Endothelial cell of umbilical vein (primary cell): ENCODE measurements around the gene NINL. TPM values are rescaled to one million over a fixed set of nuclear protein-coding genes. Genes with fewer than 3 reads are reported as not detected.

ENCODE experiments used
- BruUV-seq: library from RNA; stranded (reverse); fragments of 400-500 nt; replicated peaks from 2 replicates; lab custom pipeline; 2021; lab: Mats Ljungman, UMichigan
- CTCF ChIA-PET: fragments of 300-600, 350-600 bp; sonication (Branson Sonifier 250); formaldehyde crosslinking; loops from one replicate; lab custom pipeline; 2021; ENCODE audit warnings: antibody characterized with exemption, inconsistent platforms; lab: Charles Lee
- POLR2A ChIA-PET: fragments of 300-600, 350-600 bp; sonication (Branson Sonifier 250); formaldehyde crosslinking; loops from one replicate; lab custom pipeline; 2021; ENCODE audit warnings: antibody characterized with exemption, inconsistent platforms; lab: Charles Lee
- DNase-seq: peaks from one replicate; pipeline ENCODE4 v3.0.0-alpha.2; 2011; ENCODE audit warnings: low read depth, low spot score
- FAIRE-seq: peaks from 2 replicates; lab custom pipeline; 2011; peaks lifted over from hg19 to GRCh38; lab: Jason Lieb, UNC
- H2AFZ ChIP-seq: 2 replicates; pipeline ENCODE4 v1.6.0; 2012; ENCODE audit warnings: low read depth, low read length, control low read depth, inconsistent platforms
- H3K27ac ChIP-seq: 2 replicates; pipeline ENCODE4 v1.5.1; 2011; ENCODE audit warnings: low read depth, mild to moderate bottlenecking, control low read depth, low read length, moderate library complexity; ENCODE audit not compliant: insufficient read depth
- H3K27me3 ChIP-seq, 2 experiments: 2 replicates each; pipeline versions ENCODE4 v1.6.0 to v1.6.1; 2011; ENCODE audit warnings: low read length in 2 of 2, mixed read lengths in 1 of 2; ENCODE audit not compliant: control insufficient read depth in 2 of 2, insufficient read depth in 2 of 2
- H3K36me3 ChIP-seq, 2 experiments: 2 replicates in 1 of 2; 3 replicates in 1 of 2; pipeline ENCODE4 v1.5.1; 2011; ENCODE audit warnings: low read length in 2 of 2, mild to moderate bottlenecking in 1 of 2, moderate library complexity in 1 of 2; ENCODE audit not compliant: control insufficient read depth in 2 of 2, insufficient read depth in 2 of 2; ENCODE audit errors: extremely low read depth in 1 of 2
- H3K4me1 ChIP-seq: 3 replicates; pipeline ENCODE4 v1.5.1; 2011; ENCODE audit warnings: mild to moderate bottlenecking, low read length; ENCODE audit not compliant: control insufficient read depth, insufficient read depth; ENCODE audit errors: extremely low read depth
- H3K4me2 ChIP-seq: 2 replicates; pipeline ENCODE4 v1.6.1; 2011; ENCODE audit warnings: low read length, control low read depth, mixed read lengths; ENCODE audit not compliant: insufficient read depth
- H3K4me3 ChIP-seq, 3 experiments: fragments of 200-600 bp in 1 of 3; sonication (generic), shearing (Covaris generic) in 1 of 3; replicated peaks in 1 of 3; 2 replicates each; pipeline ENCODE4 v1.5.1; 2011 to 2016; ENCODE audit warnings: control low read depth in 3 of 3, low read length in 3 of 3, mild to moderate bottlenecking in 2 of 3, inconsistent platforms in 1 of 3, low read depth in 1 of 3, moderate library complexity in 1 of 3; ENCODE audit not compliant: insufficient read depth in 1 of 3
- H3K79me2 ChIP-seq: 2 replicates; pipeline ENCODE4 v1.6.0; 2012; ENCODE audit warnings: low read length, inconsistent platforms; ENCODE audit not compliant: control insufficient read depth, insufficient read depth
- H3K9ac ChIP-seq: replicated peaks from 2 replicates; pipeline ENCODE3; 2011; ENCODE audit warnings: low read length, control low read depth; ENCODE audit not compliant: insufficient read depth; ENCODE audit errors: extremely low read depth
- H3K9me1 ChIP-seq: replicated peaks from 3 replicates; pipeline ENCODE4 v1.6.0; 2011; ENCODE audit warnings: mild to moderate bottlenecking, low read length; ENCODE audit not compliant: control insufficient read depth, insufficient read depth; ENCODE audit errors: extremely low read depth
- H3K9me3 ChIP-seq: replicated peaks from 2 replicates; pipeline ENCODE4 v1.5.1; 2012; ENCODE audit warnings: low read length, inconsistent platforms; ENCODE audit not compliant: control insufficient read depth, insufficient read depth
- H4K20me1 ChIP-seq: replicated peaks from 2 replicates; pipeline ENCODE3; 2011; ENCODE audit warnings: mild to moderate bottlenecking, low read length; ENCODE audit not compliant: control insufficient read depth, insufficient read depth; ENCODE audit errors: extremely low read depth
- CTCF ChIP-seq, 2 donors: IDR thresholded peaks; 1 replicate in 1 of 2; 2 replicates in 1 of 2; pipeline ENCODE4 v1.5.1; 2011; ENCODE audit warnings: low read length in 2 of 2, mild to moderate bottlenecking in 2 of 2, moderate library complexity in 2 of 2, control low read depth in 1 of 2, inconsistent platforms in 1 of 2, low read depth in 1 of 2; ENCODE audit not compliant: insufficient read depth in 1 of 2; ENCODE audit errors: extremely low read depth in 1 of 2
- EZH2 ChIP-seq: IDR thresholded peaks from 2 replicates; pipeline ENCODE4 v1.6.1; 2012; ENCODE audit warnings: borderline replicate concordance, low read depth, mild to moderate bottlenecking, moderate library complexity, low read length, inconsistent platforms; ENCODE audit not compliant: severe bottlenecking
- FOS ChIP-seq: IDR thresholded peaks from 2 replicates; pipeline ENCODE4 v1.6.1; 2011; ENCODE audit warnings: mild to moderate bottlenecking, low read length, moderate library complexity, borderline replicate concordance; ENCODE audit not compliant: insufficient read depth
- GATA2 ChIP-seq: IDR thresholded peaks from 2 replicates; pipeline ENCODE4 v1.7.0; 2011; ENCODE audit warnings: low read depth, mild to moderate bottlenecking, moderate library complexity, mixed read lengths, low read length; ENCODE audit not compliant: insufficient read length, insufficient read depth
- JUN ChIP-seq: IDR thresholded peaks from 2 replicates; pipeline ENCODE4 v1.6.1; 2011; ENCODE audit warnings: borderline replicate concordance, low read depth; ENCODE audit not compliant: insufficient read length, insufficient read depth
- MYC ChIP-seq: IDR thresholded peaks from one replicate; pipeline ENCODE4 v1.6.1; 2011; ENCODE audit warnings: mild to moderate bottlenecking, low read depth, low read length
- POLR2A ChIP-seq: IDR thresholded peaks from 2 replicates; pipeline ENCODE4 v1.6.1; 2012; ENCODE audit warnings: low read depth, mild to moderate bottlenecking, control low read depth, low read length
- POLR2AphosphoS5 ChIP-seq: IDR thresholded peaks from 2 replicates; pipeline ENCODE4 v1.6.1; 2012; ENCODE audit warnings: low read depth, mild to moderate bottlenecking, control low read depth, low read length, moderate library complexity; ENCODE audit not compliant: insufficient read depth
- dilution Hi-C: fragments of 300-500 bp; cut with MboI; formaldehyde crosslinking; loops from one replicate; pipeline ENCODE4 v1.15.0; 2019; ENCODE audit warnings: low sequenced_read_pairs; ENCODE audit not compliant: extremely low pct_ligation_motif_present
- intact Hi-C: fragments of 100-400 bp; cut with micrococcal nuclease; formaldehyde crosslinking; loops from one replicate; pipeline ENCODE4 v1.10.0; 2022
- polyA plus RNA-seq, 4 experiments: library from polyadenylated mRNA; depleted of rRNA in 3 of 4; stranded (reverse) in 3 of 4; unstranded in 1 of 4; fragments of >200 nt; gene quantifications; 2 replicates each; pipeline versions ENCODE4 v1.2.1 to v1.2.3, GENCODE V29; 2011 to 2012; ENCODE audit warnings: missing spikeins in 1 of 4
- total RNA-seq: library from RNA; stranded (reverse); gene quantifications from 2 replicates; pipeline ENCODE4 v1.2.3, GENCODE V29; 2021
- TF ChIP-seq, protein P1 (sequence below): IDR thresholded peaks from 2 replicates; pipeline ENCODE4 v1.6.1; 2011; ENCODE audit not compliant: insufficient read depth, insufficient read length

Gene NINL
- total and polyA plus RNA-seq, 2 donors (not counting 3 experiments of a cell fraction or from before 2014, with no cell fraction given): 13.2 to 25.5 TPM

DNA sequence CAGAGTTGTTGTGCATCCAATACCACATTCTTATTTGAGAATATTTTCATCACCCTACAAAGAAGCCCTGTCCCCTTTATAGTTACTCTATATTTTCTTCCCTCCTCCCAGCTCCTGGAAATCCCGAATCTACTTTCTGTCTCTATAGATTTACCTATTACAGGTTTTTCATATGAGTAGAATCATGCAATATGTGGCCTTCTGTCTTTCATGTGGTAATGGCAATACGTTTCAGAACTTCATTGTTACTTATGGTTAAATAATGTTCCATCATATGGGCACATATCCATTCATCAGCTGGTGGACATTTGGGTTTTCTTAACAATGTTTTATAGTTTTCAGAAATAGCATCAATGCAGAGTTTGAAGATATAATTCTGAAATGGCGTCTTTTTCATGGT lies 160.8 kb downstream of the NINL start:
- dilution Hi-C loops (no loop called here), intact Hi-C loops (no loop called here)
- no peak overlapping the region for H3K4me3 ChIP-seq
- H3K27me3 ChIP-seq: no peaks in the 10 kb centered on the region
- H3K4me2 ChIP-seq: no peak overlapping the region
- H4K20me1 ChIP-seq: no peaks in the 10 kb centered on the region
- POLR2A ChIA-PET: no interaction called here
- TF ChIP-seq, protein P1, sequence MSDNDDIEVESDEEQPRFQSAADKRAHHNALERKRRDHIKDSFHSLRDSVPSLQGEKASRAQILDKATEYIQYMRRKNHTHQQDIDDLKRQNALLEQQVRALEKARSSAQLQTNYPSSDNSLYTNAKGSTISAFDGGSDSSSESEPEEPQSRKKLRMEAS: no peak
- TF ChIP-seq POLR2A (no peak), MYC (no peak), EZH2 (no peak), POLR2AphosphoS5 (no peak), FOS (no peak), GATA2 (no peak), JUN (no peak), CTCF (IDR thresholded peaks at IDR 0.05; ENCODE audit: extremely low read depth in 1 of 2, insufficient read depth in 1 of 2, low read depth in 1 of 2, low read length in 2 of 2) (no peak)
- no TSS peak for BruUV-seq
- FAIRE-seq: no peak
- no peaks in the 10 kb centered on the region for H3K9me3 ChIP-seq
- no peaks in the 10 kb centered on the region for H3K79me2 ChIP-seq
- H3K27ac ChIP-seq: no peak overlapping the region
- peaks cover 0 to 11% of the 10 kb centered on the region in 2 experiments for H3K36me3 ChIP-seq
- no peak overlapping the region for H3K9ac ChIP-seq
- CTCF ChIA-PET: no interaction called here
- H2AFZ ChIP-seq: no peak overlapping the region
- no peaks in the 10 kb centered on the region for H3K9me1 ChIP-seq
- no peaks in the 10 kb centered on the region for H3K4me1 ChIP-seq
- no peak for DNase-seq
